ENCODE measurements around the gene MAPT.

GRCh38 chr17:45850468-45850867, 43.9 kb upstream of the MAPT start:
- no peak for TF ChIP-seq CTCF (conservative IDR thresholded peaks at IDR 0.05; ENCODE audit: low read depth, low read length)
- TF ChIP-seq EZH2 (IDR thresholded peaks at IDR 0.05; ENCODE audit: low read length, unreplicated experiment) = no peak

Data from PC-3 (cell line).